GM23338 (cell line): ENCODE results near the gene ARHGEF16. TPM values are rescaled to one million over a fixed set of nuclear protein-coding genes. Genes with fewer than 3 reads are reported as not detected.

Source experiments
- ATAC-seq: fragments of 200-7000 bp; cut with Tn5 transposase; 3 replicates; pipeline ENCODE4 v1.9.1; 2020
- DNase-seq: peaks from one replicate; pipeline ENCODE4 v3.0.0-alpha.2; 2015; ENCODE audit warnings: low spot score
- H2AFZ ChIP-seq: fragments of 200-600 bp; sonication (generic); 2 replicates; pipeline ENCODE4 v1.8.0; 2016; ENCODE audit warnings: antibody characterized with exemption, mild to moderate bottlenecking, moderate library complexity
- H3F3A ChIP-seq: fragments of 200-600 bp; sonication (generic); replicated peaks from 2 replicates; pipeline ENCODE4 v1.8.0; 2017; ENCODE audit warnings: antibody characterized with exemption, mixed run types, low read depth
- H3K27ac ChIP-seq: fragments of 200-600 bp; sonication (generic); 2 replicates; pipeline ENCODE4 v1.6.1; 2016; ENCODE audit warnings: low read depth
- H3K27me3 ChIP-seq: fragments of 200-600 bp; sonication (generic); 2 replicates; pipeline ENCODE4 v1.8.0; 2016; ENCODE audit warnings: mild to moderate bottlenecking, mixed run types, moderate library complexity; ENCODE audit not compliant: insufficient read depth
- H3K36me3 ChIP-seq: fragments of 200-600 bp; sonication (generic); 2 replicates; pipeline ENCODE4 v1.8.0; 2016; ENCODE audit warnings: mild to moderate bottlenecking; ENCODE audit not compliant: insufficient read depth
- H3K4me1 ChIP-seq: fragments of 200-600 bp; sonication (generic); 2 replicates; pipeline ENCODE4 v1.8.0; 2016; ENCODE audit warnings: mild to moderate bottlenecking, moderate library complexity; ENCODE audit not compliant: insufficient read depth
- H3K4me2 ChIP-seq: fragments of 200-600 bp; sonication (generic); 2 replicates; pipeline ENCODE4 v1.7.1; 2017; ENCODE audit warnings: mixed run types
- H3K4me3 ChIP-seq: fragments of 200-600 bp; sonication (generic); 2 replicates; pipeline ENCODE4 v1.6.1; 2016; ENCODE audit warnings: mixed run types
- H3K79me2 ChIP-seq: fragments of 200-600 bp; sonication (generic); replicated peaks from 2 replicates; pipeline ENCODE4 v1.8.0; 2017; ENCODE audit warnings: mild to moderate bottlenecking; ENCODE audit not compliant: insufficient read depth
- H3K9me2 ChIP-seq: fragments of 200-600 bp; sonication (generic); 2 replicates; pipeline ENCODE4 v1.8.0; 2017; ENCODE audit not compliant: insufficient read depth
- H4K20me1 ChIP-seq: fragments of 200-600 bp; sonication (generic); replicated peaks from 2 replicates; pipeline ENCODE4 v1.8.0; 2017; ENCODE audit warnings: mild to moderate bottlenecking; ENCODE audit not compliant: insufficient read depth
- H3K27ac Mint-ChIP-seq: 2 replicates; pipeline ENCODE4 v1.8.0; 2020; ENCODE audit warnings: inconsistent platforms, mild to moderate bottlenecking, moderate library complexity, mixed read lengths
- H3K27me3 Mint-ChIP-seq: 3 replicates; pipeline ENCODE4 v1.8.0; 2022; ENCODE audit warnings: low read depth, mild to moderate bottlenecking, moderate library complexity, mixed read lengths, inconsistent platforms; ENCODE audit not compliant: insufficient read depth, poor library complexity
- H3K36me3 Mint-ChIP-seq: 3 replicates; pipeline ENCODE4 v1.8.0; 2021; ENCODE audit warnings: low read depth, mild to moderate bottlenecking, inconsistent platforms, moderate library complexity, mixed read lengths
- H3K4me1 Mint-ChIP-seq: 3 replicates; pipeline ENCODE4 v1.8.0; 2020; ENCODE audit warnings: mild to moderate bottlenecking, inconsistent platforms, mixed read lengths
- H3K4me3 Mint-ChIP-seq: 3 replicates; pipeline ENCODE4 v1.8.0; 2021; ENCODE audit warnings: moderate library complexity, mild to moderate bottlenecking, inconsistent platforms, mixed read lengths
- H3K9me3 Mint-ChIP-seq: 3 replicates; pipeline ENCODE4 v1.8.0; 2020; ENCODE audit warnings: moderate library complexity, mild to moderate bottlenecking, inconsistent platforms, mixed read lengths
- CREB1 ChIP-seq: fragments of 250-450 bp; sonication (Bioruptor Pico); IDR thresholded peaks from 2 replicates; pipeline ENCODE4 v1.5.0; 2020; ENCODE audit warnings: low read depth, mild to moderate bottlenecking, moderate library complexity
- ETS1 ChIP-seq: IDR thresholded peaks from 2 replicates; pipeline ENCODE4 v1.6.1; 2016; ENCODE audit warnings: antibody characterized with exemption
- EZH2 ChIP-seq: fragments of 200-600 bp; sonication (generic); IDR thresholded peaks from one replicate; pipeline ENCODE4 v1.8.0; 2017; ENCODE audit warnings: antibody characterized with exemption, mild to moderate bottlenecking, low read depth; ENCODE audit not compliant: unreplicated experiment
- EZH2phosphoT487 ChIP-seq: fragments of 200-600 bp; sonication (generic); IDR thresholded peaks from one replicate; pipeline ENCODE4 v1.8.1; 2018; ENCODE audit warnings: antibody characterized with exemption; ENCODE audit not compliant: unreplicated experiment
- JUNB ChIP-seq: IDR thresholded peaks from one replicate; pipeline ENCODE4 v1.6.1; 2016; ENCODE audit warnings: antibody characterized with exemption; ENCODE audit not compliant: unreplicated experiment
- NANOG ChIP-seq: IDR thresholded peaks from 2 replicates; pipeline ENCODE4 v1.6.1; 2016; ENCODE audit warnings: antibody characterized with exemption, borderline replicate concordance
- POLR2AphosphoS5 ChIP-seq: IDR thresholded peaks from 2 replicates; pipeline ENCODE4 v1.6.1; 2016; ENCODE audit warnings: antibody characterized with exemption, low read depth
- STAT1 ChIP-seq: IDR thresholded peaks from one replicate; pipeline ENCODE4 v1.6.1; 2016; ENCODE audit warnings: antibody characterized with exemption; ENCODE audit not compliant: unreplicated experiment
- ZNF114 ChIP-seq: fragments of 250-450 bp; sonication (Bioruptor Pico); IDR thresholded peaks from 2 replicates; pipeline ENCODE4 v1.5.0; 2020; ENCODE audit warnings: mild to moderate bottlenecking, moderate library complexity
- ZNF331 ChIP-seq: fragments of 250-450 bp; sonication (Bioruptor Pico); IDR thresholded peaks from 2 replicates; pipeline ENCODE4 v1.5.0; 2020; ENCODE audit warnings: low read depth, mild to moderate bottlenecking, moderate library complexity
- polyA plus RNA-seq: library from polyadenylated mRNA; unstranded; fragments of >200 nt; fragmentation: Nextera tagmentation; extraction: Ambion mirVana; gene quantifications from 2 replicates; pipeline ENCODE4 v1.2.1, GENCODE V29; 2016
- total RNA-seq: library from RNA; depleted of rRNA; stranded (reverse); fragments of >200 nt; shearing (Covaris generic); gene quantifications from 2 replicates; pipeline ENCODE4 v1.2.3, GENCODE V29; 2014
- TF ChIP-seq, protein P1 (sequence below): fragments of 250-450 bp; sonication (Bioruptor Pico); IDR thresholded peaks from 2 replicates; pipeline ENCODE4 v1.5.0; 2020; ENCODE audit warnings: mild to moderate bottlenecking, moderate library complexity
- TF ChIP-seq, protein P2 (sequence below): IDR thresholded peaks from one replicate; pipeline ENCODE4 v1.6.1; 2018; ENCODE audit warnings: antibody characterized with exemption; ENCODE audit not compliant: unreplicated experiment
- TF ChIP-seq, protein P3 (sequence below), 2 experiments: fragments of 200-600 bp in 1 of 2; sonication (generic) in 1 of 2; conservative IDR thresholded peaks; 2 replicates each; pipeline versions ENCODE4 v1.5.1 to v1.6.1; 2016 to 2017; ENCODE audit warnings: antibody characterized with exemption in 2 of 2, low read depth in 2 of 2, mild to moderate bottlenecking in 2 of 2, moderate library complexity in 1 of 2

The ARHGEF16 gene
- total and polyA plus RNA-seq, 2 experiments from 2014 or later, result 12.2 to 29.3 TPM

GRCh38 chr1:3417934-3418333, 36.5 kb upstream of the ARHGEF16 start:
- Mint-ChIP-seq H3K9me3 (peaks cover 14% of the 10 kb centered on the region), H3K27me3 (peaks cover 5% of the 10 kb centered on the region), H3K4me1 (no peaks in the 10 kb centered on the region; the same call in 2 of the 3 replicates), H3K4me3 (no peak overlapping the region), H3K36me3 (peaks cover 4% of the 10 kb centered on the region; the same call in 1 of the 3 replicates), H3K27ac (no peak overlapping the region)
- Histone ChIP-seq H3K4me3 (no peak overlapping the region), H3K36me3 (no peaks in the 10 kb centered on the region), H4K20me1 (no peaks in the 10 kb centered on the region), H3K27ac (no peak overlapping the region), H3K79me2 (no peaks in the 10 kb centered on the region), H3K27me3 (no peaks in the 10 kb centered on the region), H3F3A (no peaks in the 10 kb centered on the region), H3K9me2 (no peaks in the 10 kb centered on the region), H3K4me2 (no peak overlapping the region), H2AFZ (no peak overlapping the region), H3K4me1 (no peaks in the 10 kb centered on the region)
- TF ChIP-seq CREB1 (no peak), EZH2 (no peak), ETS1 (no peak), POLR2AphosphoS5 (no peak), JUNB (no peak), NANOG (no peak), ZNF331 (CRISPR knock-in tag) (no peak), ZNF114 (no peak), EZH2phosphoT487 (no peak), STAT1 (no peak)
- TF ChIP-seq, protein P1, sequence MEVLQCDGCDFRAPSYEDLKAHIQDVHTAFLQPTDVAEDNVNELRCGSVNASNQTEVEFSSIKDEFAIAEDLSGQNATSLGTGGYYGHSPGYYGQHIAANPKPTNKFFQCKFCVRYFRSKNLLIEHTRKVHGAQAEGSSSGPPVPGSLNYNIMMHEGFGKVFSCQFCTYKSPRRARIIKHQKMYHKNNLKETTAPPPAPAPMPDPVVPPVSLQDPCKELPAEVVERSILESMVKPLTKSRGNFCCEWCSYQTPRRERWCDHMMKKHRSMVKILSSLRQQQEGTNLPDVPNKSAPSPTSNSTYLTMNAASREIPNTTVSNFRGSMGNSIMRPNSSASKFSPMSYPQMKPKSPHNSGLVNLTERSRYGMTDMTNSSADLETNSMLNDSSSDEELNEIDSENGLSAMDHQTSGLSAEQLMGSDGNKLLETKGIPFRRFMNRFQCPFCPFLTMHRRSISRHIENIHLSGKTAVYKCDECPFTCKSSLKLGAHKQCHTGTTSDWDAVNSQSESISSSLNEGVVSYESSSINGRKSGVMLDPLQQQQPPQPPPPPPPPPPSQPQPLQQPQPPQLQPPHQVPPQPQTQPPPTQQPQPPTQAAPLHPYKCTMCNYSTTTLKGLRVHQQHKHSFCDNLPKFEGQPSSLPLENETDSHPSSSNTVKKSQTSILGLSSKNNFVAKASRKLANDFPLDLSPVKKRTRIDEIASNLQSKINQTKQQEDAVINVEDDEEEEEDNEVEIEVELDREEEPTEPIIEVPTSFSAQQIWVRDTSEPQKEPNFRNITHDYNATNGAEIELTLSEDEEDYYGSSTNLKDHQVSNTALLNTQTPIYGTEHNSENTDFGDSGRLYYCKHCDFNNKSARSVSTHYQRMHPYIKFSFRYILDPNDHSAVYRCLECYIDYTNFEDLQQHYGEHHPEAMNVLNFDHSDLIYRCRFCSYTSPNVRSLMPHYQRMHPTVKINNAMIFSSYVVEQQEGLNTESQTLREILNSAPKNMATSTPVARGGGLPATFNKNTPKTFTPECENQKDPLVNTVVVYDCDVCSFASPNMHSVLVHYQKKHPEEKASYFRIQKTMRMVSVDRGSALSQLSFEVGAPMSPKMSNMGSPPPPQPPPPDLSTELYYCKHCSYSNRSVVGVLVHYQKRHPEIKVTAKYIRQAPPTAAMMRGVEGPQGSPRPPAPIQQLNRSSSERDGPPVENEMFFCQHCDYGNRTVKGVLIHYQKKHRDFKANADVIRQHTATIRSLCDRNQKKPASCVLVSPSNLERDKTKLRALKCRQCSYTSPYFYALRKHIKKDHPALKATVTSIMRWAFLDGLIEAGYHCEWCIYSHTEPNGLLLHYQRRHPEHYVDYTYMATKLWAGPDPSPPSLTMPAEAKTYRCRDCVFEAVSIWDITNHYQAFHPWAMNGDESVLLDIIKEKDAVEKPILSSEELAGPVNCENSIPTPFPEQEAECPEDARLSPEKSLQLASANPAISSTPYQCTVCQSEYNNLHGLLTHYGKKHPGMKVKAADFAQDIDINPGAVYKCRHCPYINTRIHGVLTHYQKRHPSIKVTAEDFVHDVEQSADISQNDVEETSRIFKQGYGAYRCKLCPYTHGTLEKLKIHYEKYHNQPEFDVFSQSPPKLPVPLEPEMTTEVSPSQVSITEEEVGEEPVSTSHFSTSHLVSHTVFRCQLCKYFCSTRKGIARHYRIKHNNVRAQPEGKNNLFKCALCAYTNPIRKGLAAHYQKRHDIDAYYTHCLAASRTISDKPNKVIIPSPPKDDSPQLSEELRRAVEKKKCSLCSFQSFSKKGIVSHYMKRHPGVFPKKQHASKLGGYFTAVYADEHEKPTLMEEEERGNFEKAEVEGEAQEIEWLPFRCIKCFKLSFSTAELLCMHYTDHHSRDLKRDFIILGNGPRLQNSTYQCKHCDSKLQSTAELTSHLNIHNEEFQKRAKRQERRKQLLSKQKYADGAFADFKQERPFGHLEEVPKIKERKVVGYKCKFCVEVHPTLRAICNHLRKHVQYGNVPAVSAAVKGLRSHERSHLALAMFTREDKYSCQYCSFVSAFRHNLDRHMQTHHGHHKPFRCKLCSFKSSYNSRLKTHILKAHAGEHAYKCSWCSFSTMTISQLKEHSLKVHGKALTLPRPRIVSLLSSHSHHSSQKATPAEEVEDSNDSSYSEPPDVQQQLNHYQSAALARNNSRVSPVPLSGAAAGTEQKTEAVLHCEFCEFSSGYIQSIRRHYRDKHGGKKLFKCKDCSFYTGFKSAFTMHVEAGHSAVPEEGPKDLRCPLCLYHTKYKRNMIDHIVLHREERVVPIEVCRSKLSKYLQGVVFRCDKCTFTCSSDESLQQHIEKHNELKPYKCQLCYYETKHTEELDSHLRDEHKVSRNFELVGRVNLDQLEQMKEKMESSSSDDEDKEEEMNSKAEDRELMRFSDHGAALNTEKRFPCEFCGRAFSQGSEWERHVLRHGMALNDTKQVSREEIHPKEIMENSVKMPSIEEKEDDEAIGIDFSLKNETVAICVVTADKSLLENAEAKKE (CRISPR knock-in tag), result no peak
- TF ChIP-seq, protein P2, sequence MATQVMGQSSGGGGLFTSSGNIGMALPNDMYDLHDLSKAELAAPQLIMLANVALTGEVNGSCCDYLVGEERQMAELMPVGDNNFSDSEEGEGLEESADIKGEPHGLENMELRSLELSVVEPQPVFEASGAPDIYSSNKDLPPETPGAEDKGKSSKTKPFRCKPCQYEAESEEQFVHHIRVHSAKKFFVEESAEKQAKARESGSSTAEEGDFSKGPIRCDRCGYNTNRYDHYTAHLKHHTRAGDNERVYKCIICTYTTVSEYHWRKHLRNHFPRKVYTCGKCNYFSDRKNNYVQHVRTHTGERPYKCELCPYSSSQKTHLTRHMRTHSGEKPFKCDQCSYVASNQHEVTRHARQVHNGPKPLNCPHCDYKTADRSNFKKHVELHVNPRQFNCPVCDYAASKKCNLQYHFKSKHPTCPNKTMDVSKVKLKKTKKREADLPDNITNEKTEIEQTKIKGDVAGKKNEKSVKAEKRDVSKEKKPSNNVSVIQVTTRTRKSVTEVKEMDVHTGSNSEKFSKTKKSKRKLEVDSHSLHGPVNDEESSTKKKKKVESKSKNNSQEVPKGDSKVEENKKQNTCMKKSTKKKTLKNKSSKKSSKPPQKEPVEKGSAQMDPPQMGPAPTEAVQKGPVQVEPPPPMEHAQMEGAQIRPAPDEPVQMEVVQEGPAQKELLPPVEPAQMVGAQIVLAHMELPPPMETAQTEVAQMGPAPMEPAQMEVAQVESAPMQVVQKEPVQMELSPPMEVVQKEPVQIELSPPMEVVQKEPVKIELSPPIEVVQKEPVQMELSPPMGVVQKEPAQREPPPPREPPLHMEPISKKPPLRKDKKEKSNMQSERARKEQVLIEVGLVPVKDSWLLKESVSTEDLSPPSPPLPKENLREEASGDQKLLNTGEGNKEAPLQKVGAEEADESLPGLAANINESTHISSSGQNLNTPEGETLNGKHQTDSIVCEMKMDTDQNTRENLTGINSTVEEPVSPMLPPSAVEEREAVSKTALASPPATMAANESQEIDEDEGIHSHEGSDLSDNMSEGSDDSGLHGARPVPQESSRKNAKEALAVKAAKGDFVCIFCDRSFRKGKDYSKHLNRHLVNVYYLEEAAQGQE, result no peak
- TF ChIP-seq, protein P3, sequence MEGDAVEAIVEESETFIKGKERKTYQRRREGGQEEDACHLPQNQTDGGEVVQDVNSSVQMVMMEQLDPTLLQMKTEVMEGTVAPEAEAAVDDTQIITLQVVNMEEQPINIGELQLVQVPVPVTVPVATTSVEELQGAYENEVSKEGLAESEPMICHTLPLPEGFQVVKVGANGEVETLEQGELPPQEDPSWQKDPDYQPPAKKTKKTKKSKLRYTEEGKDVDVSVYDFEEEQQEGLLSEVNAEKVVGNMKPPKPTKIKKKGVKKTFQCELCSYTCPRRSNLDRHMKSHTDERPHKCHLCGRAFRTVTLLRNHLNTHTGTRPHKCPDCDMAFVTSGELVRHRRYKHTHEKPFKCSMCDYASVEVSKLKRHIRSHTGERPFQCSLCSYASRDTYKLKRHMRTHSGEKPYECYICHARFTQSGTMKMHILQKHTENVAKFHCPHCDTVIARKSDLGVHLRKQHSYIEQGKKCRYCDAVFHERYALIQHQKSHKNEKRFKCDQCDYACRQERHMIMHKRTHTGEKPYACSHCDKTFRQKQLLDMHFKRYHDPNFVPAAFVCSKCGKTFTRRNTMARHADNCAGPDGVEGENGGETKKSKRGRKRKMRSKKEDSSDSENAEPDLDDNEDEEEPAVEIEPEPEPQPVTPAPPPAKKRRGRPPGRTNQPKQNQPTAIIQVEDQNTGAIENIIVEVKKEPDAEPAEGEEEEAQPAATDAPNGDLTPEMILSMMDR (conservative IDR thresholded peaks at IDR 0.05; ENCODE audit: low read depth in 2 of 2), result no peak
- DNase-seq (no peak), ATAC-seq (no peak)
